Trophoblast cell (in vitro differentiated cells and primary cell): Measurements from ENCODE around the gene ZFHX2.

Source experiments
- DNase-seq, 2 donors: peaks; one replicate each; pipeline ENCODE4 v3.0.0-alpha.2; 2016
- H2AFZ ChIP-seq: 2 replicates; pipeline ENCODE4 v1.6.1; 2013; ENCODE audit warnings: low read length, moderate library complexity, mild to moderate bottlenecking; ENCODE audit not compliant: insufficient read depth, poor library complexity
- H2AK5ac ChIP-seq: 2 replicates; pipeline ENCODE4 v1.6.1; 2013; ENCODE audit warnings: mild to moderate bottlenecking, low read length
- H2BK120ac ChIP-seq: 2 replicates; pipeline ENCODE4 v1.6.1; 2013; ENCODE audit warnings: low read length, mild to moderate bottlenecking, moderate library complexity; ENCODE audit not compliant: insufficient read depth, poor library complexity
- H2BK12ac ChIP-seq: 2 replicates; pipeline ENCODE4 v1.6.1; 2013; ENCODE audit warnings: mild to moderate bottlenecking, low read length, moderate library complexity
- H2BK5ac ChIP-seq: 2 replicates; pipeline ENCODE4 v1.6.1; 2013; ENCODE audit warnings: low read length, low read depth, moderate library complexity, mild to moderate bottlenecking; ENCODE audit not compliant: poor library complexity
- H3K14ac ChIP-seq: 2 replicates; pipeline ENCODE4 v1.6.1; 2013; ENCODE audit warnings: mild to moderate bottlenecking, low read length
- H3K18ac ChIP-seq: 2 replicates; pipeline ENCODE4 v1.6.1; 2013; ENCODE audit warnings: mild to moderate bottlenecking, low read length
- H3K23ac ChIP-seq: 2 replicates; pipeline ENCODE4 v1.6.1; 2013; ENCODE audit warnings: low read length
- H3K27ac ChIP-seq: 2 replicates; pipeline ENCODE4 v1.5.1; 2013; ENCODE audit warnings: low read depth, mild to moderate bottlenecking, inconsistent platforms, low read length, moderate library complexity
- H3K27me3 ChIP-seq: 2 replicates; pipeline ENCODE4 v1.6.1; 2013; ENCODE audit warnings: inconsistent platforms, mild to moderate bottlenecking, low read length, moderate library complexity; ENCODE audit not compliant: insufficient read depth
- H3K36me3 ChIP-seq, 2 experiments: 1 replicate in 1 of 2; 2 replicates in 1 of 2; pipeline ENCODE4 v1.6.1; 2013; ENCODE audit warnings: low read length in 2 of 2, mild to moderate bottlenecking in 2 of 2, moderate library complexity in 1 of 2; ENCODE audit not compliant: insufficient read depth in 2 of 2, control insufficient read depth in 1 of 2
- H3K4ac ChIP-seq: 2 replicates; pipeline ENCODE4 v1.6.1; 2013; ENCODE audit warnings: low read depth, mild to moderate bottlenecking, low read length, moderate library complexity
- H3K4me1 ChIP-seq, 2 experiments: 1 replicate in 1 of 2; 2 replicates in 1 of 2; pipeline ENCODE4 v1.6.1; 2013; ENCODE audit warnings: low read length in 2 of 2, mild to moderate bottlenecking in 2 of 2, moderate library complexity in 1 of 2; ENCODE audit not compliant: insufficient read depth in 2 of 2, control insufficient read depth in 1 of 2
- H3K4me2 ChIP-seq: 2 replicates; pipeline ENCODE4 v1.6.1; 2013; ENCODE audit warnings: inconsistent platforms, mild to moderate bottlenecking, low read length, moderate library complexity
- H3K4me3 ChIP-seq: 2 replicates; pipeline ENCODE4 v1.5.1; 2013; ENCODE audit warnings: mild to moderate bottlenecking, low read depth, low read length, inconsistent platforms
- H3K79me1 ChIP-seq: one replicate; pipeline ENCODE4 v1.6.1; 2013; ENCODE audit warnings: low read length
- H3K79me2 ChIP-seq: 2 replicates; pipeline ENCODE4 v1.6.1; 2013; ENCODE audit warnings: low read length, mild to moderate bottlenecking; ENCODE audit not compliant: control insufficient read depth, insufficient read depth, poor library complexity
- H3K9ac ChIP-seq: 2 replicates; pipeline ENCODE4 v1.6.1; 2013; ENCODE audit warnings: mild to moderate bottlenecking, low read length
- H3K9me3 ChIP-seq: 2 replicates; pipeline ENCODE4 v1.6.1; 2013; ENCODE audit warnings: low read depth, mild to moderate bottlenecking, control low read depth, inconsistent platforms, low read length; ENCODE audit not compliant: insufficient read depth
- H4K12ac ChIP-seq: 2 replicates; pipeline ENCODE4 v1.6.1; 2013; ENCODE audit warnings: low read depth, mild to moderate bottlenecking, low read length, moderate library complexity
- H4K8ac ChIP-seq: 2 replicates; pipeline ENCODE4 v1.6.1; 2013; ENCODE audit warnings: low read depth, mild to moderate bottlenecking, low read length, moderate library complexity
- H4K91ac ChIP-seq: one replicate; pipeline ENCODE4 v1.6.1; 2013; ENCODE audit warnings: low read depth, mild to moderate bottlenecking, low read length, moderate library complexity
- WGBS: extraction: QIAGEN DNeasy Blood & Tissue Kit; methylation state at CpG from one replicate; pipeline ENCODE4 v1.1.7; 2013; ENCODE audit warnings: missing lambda C conversion rate; ENCODE audit not compliant: insufficient read length, insufficient coverage; ENCODE audit errors: extremely low coverage; 5-methylcytosine and 5-hydroxymethylcytosine counted together

ZFHX2 gene

DNA sequence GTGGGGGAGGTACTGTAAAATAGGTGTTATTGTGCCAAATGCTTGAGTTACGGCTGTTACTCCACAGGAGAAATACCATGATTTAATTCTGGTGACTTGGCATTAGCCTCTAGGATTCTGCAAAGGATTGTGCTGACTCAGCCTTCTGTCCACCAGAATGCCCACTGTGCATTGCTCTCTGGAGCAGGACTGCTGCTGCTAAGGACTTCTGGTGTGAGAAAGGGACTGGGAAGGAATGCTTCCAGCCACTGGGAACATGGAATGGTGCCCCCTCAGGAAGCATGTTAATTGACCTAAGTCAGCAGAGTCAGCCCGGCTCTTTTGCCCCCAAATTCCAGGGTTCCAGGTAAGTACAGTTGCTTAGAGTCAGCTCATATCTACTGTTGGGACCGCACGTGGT is 32.9 kb downstream of the ZFHX2 start:
- no peak overlapping the region for H3K27ac ChIP-seq
- no peak overlapping the region for H2BK12ac ChIP-seq
- H3K9ac ChIP-seq = no peak overlapping the region
- peaks cover 0 to 3% of the 10 kb centered on the region in 2 experiments for H3K36me3 ChIP-seq
- H3K4me2 ChIP-seq = no peak overlapping the region
- no peak overlapping the region for H4K12ac ChIP-seq
- no CpG with 5 or more reads among the region's 4 CpGs for WGBS
- no peak overlapping the region for H3K4me3 ChIP-seq
- no peaks in the 10 kb centered on the region for H3K4me1 ChIP-seq
- no peak for DNase-seq
- H3K4ac ChIP-seq = no peak overlapping the region
- H2BK120ac ChIP-seq = no peak overlapping the region
- no peaks in the 10 kb centered on the region for H3K9me3 ChIP-seq
- H2AK5ac ChIP-seq = no peak overlapping the region
- no peak overlapping the region for H3K14ac ChIP-seq
- no peak overlapping the region for H2AFZ ChIP-seq
- no peak overlapping the region for H3K23ac ChIP-seq
- no peaks in the 10 kb centered on the region for H3K27me3 ChIP-seq
- H3K79me2 ChIP-seq = no peaks in the 10 kb centered on the region
- no peak overlapping the region for H4K8ac ChIP-seq
- H3K79me1 ChIP-seq = no peaks in the 10 kb centered on the region
- no peak overlapping the region for H4K91ac ChIP-seq
- no peak overlapping the region for H2BK5ac ChIP-seq
- H3K18ac ChIP-seq = no peak overlapping the region

DNA sequence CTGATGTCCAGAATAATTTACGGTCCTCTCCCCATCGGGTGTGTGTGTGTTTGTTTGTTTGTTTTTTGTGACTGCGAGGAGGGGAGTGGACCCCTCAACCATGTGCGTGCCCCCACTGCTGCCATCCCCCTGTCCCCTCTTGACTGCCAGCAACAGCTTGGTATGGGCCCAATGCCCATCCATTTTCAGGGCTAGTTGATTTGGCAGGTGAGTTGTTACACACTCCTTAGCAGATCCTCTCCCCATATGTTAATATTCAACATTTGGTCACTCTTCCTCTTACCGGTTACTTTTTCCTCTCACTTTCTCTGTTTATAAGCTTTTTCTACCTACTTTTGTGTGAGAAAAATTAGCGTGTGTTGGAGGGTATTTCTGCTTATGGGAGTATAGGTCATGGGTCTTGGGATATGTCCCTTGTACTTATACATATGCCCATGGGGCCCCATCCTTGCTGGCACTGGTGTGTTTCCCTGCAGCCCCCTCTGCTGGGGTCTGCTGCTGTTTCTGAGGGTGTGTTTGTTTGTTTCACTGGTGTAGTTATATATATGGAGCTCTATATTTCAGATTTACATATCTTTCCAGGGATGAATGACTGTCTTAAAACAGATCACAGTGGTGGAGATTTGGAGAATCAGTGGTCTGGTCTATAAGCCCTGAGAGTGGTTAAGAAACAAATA is 33.8 kb downstream of the ZFHX2 start:
- DNase-seq = no peak
- no peaks in the 10 kb centered on the region for H3K79me2 ChIP-seq
- H4K91ac ChIP-seq = no peak overlapping the region
- no peaks in the 10 kb centered on the region for H3K4me1 ChIP-seq
- no peaks in the 10 kb centered on the region for H3K27me3 ChIP-seq
- H3K4me2 ChIP-seq = no peak overlapping the region
- H3K27ac ChIP-seq = no peak overlapping the region
- H3K23ac ChIP-seq = no peak overlapping the region
- no peaks in the 10 kb centered on the region for H3K9me3 ChIP-seq
- H3K4me3 ChIP-seq = no peak overlapping the region
- H3K18ac ChIP-seq = no peak overlapping the region
- no peaks in the 10 kb centered on the region for H3K79me1 ChIP-seq
- H2BK120ac ChIP-seq = no peak overlapping the region
- no peak overlapping the region for H4K12ac ChIP-seq
- H3K4ac ChIP-seq = no peak overlapping the region
- H2BK12ac ChIP-seq = no peak overlapping the region
- no CpG with 5 or more reads among the region's 6 CpGs for WGBS
- H2AK5ac ChIP-seq = no peak overlapping the region
- H2AFZ ChIP-seq = no peak overlapping the region
- no peak overlapping the region for H3K9ac ChIP-seq
- no peak overlapping the region for H2BK5ac ChIP-seq
- H3K14ac ChIP-seq = no peak overlapping the region
- no peak overlapping the region for H4K8ac ChIP-seq
- no peaks in the 10 kb centered on the region for H3K36me3 ChIP-seq

DNA sequence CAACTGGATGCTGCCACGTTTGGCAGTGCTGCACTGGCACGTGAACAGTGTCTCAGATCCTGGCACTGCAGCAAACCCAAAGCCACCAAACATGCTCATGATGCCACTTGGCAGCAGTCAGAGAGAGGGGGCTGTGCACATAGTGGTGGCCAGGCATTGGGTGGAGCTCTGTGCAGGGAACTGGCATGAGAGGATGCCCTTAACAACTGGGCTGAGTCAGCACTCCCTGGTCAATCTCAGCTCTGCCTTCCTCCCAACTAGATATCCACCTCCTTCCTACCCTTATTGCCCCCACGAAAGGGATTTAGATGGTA is 37.0 kb downstream of the ZFHX2 start:
- Histone ChIP-seq H3K23ac (no peak overlapping the region), H3K36me3 (no peaks in the 10 kb centered on the region), H2AFZ (no peak overlapping the region), H3K4ac (no peak overlapping the region), H3K9ac (no peak overlapping the region), H3K9me3 (no peaks in the 10 kb centered on the region), H3K27me3 (no peaks in the 10 kb centered on the region), H3K27ac (no peak overlapping the region), H3K4me2 (no peak overlapping the region), H2AK5ac (no peak overlapping the region), H3K4me3 (no peak overlapping the region), H4K12ac (no peak overlapping the region), H3K14ac (no peak overlapping the region), H4K91ac (no peak overlapping the region), H3K18ac (no peak overlapping the region), H3K79me1 (no peaks in the 10 kb centered on the region), H4K8ac (no peak overlapping the region), H2BK120ac (no peak overlapping the region), H3K79me2 (no peaks in the 10 kb centered on the region), H3K4me1 (no peaks in the 10 kb centered on the region), H2BK5ac (no peak overlapping the region), H2BK12ac (no peak overlapping the region)
- no CpG with 5 or more reads among the region's 3 CpGs for WGBS
- DNase-seq = no peak

DNA sequence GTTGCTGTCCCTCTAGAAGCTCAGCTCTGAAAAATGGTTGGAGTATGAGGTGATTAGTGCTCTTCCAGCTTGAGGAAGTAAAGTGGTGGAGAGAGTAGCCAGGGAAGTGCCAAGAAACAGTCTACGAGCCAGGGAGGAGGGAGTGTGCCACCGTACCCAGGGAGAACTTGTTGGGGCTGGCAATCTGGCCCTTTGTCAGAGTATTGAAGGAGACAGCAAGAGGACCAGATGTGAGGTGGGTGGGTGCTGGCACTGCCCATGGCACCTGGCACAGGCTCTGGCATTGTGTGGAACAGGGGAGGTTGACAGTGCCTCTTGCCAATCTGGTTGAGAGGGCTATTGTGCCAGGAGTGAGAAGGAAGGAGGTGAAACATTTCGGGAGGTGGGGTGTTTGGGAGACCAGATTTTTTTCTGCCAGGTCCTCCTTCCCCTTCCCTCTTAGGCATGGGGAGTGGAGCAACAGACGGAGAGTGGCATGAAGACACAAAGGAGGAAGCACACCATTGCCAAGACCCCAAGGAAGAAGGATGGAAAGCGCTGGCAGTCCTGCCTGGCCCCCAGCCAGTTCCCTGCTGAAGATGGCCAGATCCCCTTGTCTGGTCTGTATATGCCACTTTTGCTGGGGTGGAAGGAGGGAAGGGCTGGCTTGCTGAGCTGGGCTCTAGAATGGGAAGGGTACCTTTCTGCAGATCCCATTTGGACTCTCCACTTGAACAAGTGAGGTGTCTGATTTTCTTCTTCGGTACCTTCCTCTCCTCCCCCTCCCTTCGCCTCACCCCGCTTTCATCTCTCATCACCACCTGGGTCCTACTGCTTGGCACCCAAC is 37.5 kb downstream of the ZFHX2 start:
- no peak overlapping the region for H3K14ac ChIP-seq
- H3K79me1 ChIP-seq = no peaks in the 10 kb centered on the region
- no peak overlapping the region for H3K9ac ChIP-seq
- H3K23ac ChIP-seq = no peak overlapping the region
- H3K27me3 ChIP-seq = no peaks in the 10 kb centered on the region
- no peak overlapping the region for H3K27ac ChIP-seq
- no peak overlapping the region for H2BK12ac ChIP-seq
- H4K91ac ChIP-seq = no peak overlapping the region
- H4K8ac ChIP-seq = no peak overlapping the region
- H3K4ac ChIP-seq = no peak overlapping the region
- H2AFZ ChIP-seq = no peak overlapping the region
- H3K4me1 ChIP-seq = no peaks in the 10 kb centered on the region
- no peak for DNase-seq
- no peak overlapping the region for H3K4me3 ChIP-seq
- H3K18ac ChIP-seq = no peak overlapping the region
- H2BK5ac ChIP-seq = no peak overlapping the region
- no peak overlapping the region for H2BK120ac ChIP-seq
- no CpG with 5 or more reads among the region's 8 CpGs for WGBS
- H3K4me2 ChIP-seq = no peak overlapping the region
- no peaks in the 10 kb centered on the region for H3K36me3 ChIP-seq
- H4K12ac ChIP-seq = no peak overlapping the region
- no peaks in the 10 kb centered on the region for H3K79me2 ChIP-seq
- no peaks in the 10 kb centered on the region for H3K9me3 ChIP-seq
- H2AK5ac ChIP-seq = no peak overlapping the region
